Measurements from ENCODE around the gene KIF5A.

The KIF5A gene

DNA sequence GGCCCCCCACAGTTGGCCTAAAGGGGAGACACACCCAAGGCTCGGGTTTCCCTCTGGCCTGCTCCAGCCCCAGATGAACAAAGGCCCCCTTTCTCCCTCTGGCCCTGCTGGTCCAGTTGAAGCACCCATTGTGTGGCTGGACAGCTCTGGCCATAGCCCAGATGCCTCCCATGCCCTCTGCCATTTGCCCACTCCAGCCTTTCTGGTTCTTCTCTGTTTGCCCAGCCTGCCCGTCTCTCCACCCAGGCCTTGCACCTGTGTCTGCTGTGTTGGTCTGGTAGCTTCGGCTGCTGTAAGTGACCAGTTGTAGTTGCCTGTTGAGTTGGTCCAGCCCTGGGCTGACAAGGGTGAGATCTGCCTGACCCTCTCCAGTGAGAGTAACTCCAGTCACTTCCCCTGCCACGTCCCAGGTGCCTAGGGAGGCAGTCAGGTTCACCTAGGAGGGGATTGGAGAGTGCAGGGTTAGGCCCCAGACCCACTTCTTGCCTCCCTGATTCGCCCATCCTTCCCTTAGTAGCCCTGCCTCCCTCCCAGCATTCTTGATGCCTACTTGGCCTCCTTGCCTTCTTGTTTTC, 80.1 kb downstream of the KIF5A start:
- TF ChIP-seq CSDC2 (CRISPR knock-in tag; IDR thresholded peaks at IDR 0.05) (no peak), ESRRG (CRISPR knock-in tag; IDR thresholded peaks at IDR 0.05) (no peak), ZC3H10 (CRISPR knock-in tag; IDR thresholded peaks at IDR 0.05) (no peak), TCF4 (CRISPR knock-in tag; IDR thresholded peaks at IDR 0.05; ENCODE audit: borderline replicate concordance) (no peak), OSR1 (CRISPR knock-in tag; IDR thresholded peaks at IDR 0.05) (no peak), ARNTL (CRISPR knock-in tag; IDR thresholded peaks at IDR 0.05; ENCODE audit: borderline replicate concordance, low read depth) (no peak), BACH2 (CRISPR knock-in tag; IDR thresholded peaks at IDR 0.05; ENCODE audit: borderline replicate concordance) (no peak), ZFP30 (CRISPR knock-in tag; IDR thresholded peaks at IDR 0.05) (no peak), SNAI2 (CRISPR knock-in tag; IDR thresholded peaks at IDR 0.05) (no peak), ZNF8 (CRISPR knock-in tag; IDR thresholded peaks at IDR 0.05) (no peak), PPARA (CRISPR knock-in tag; IDR thresholded peaks at IDR 0.05; ENCODE audit: borderline replicate concordance) (no peak), RARB (CRISPR knock-in tag; IDR thresholded peaks at IDR 0.05) (no peak)
- TF ChIP-seq, protein P1, sequence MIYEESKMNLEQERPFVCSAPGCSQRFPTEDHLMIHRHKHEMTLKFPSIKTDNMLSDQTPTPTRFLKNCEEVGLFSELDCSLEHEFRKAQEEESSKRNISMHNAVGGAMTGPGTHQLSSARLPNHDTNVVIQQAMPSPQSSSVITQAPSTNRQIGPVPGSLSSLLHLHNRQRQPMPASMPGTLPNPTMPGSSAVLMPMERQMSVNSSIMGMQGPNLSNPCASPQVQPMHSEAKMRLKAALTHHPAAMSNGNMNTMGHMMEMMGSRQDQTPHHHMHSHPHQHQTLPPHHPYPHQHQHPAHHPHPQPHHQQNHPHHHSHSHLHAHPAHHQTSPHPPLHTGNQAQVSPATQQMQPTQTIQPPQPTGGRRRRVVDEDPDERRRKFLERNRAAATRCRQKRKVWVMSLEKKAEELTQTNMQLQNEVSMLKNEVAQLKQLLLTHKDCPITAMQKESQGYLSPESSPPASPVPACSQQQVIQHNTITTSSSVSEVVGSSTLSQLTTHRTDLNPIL (CRISPR knock-in tag; IDR thresholded peaks at IDR 0.05; ENCODE audit: low read depth) = no peak
- TF ChIP-seq, protein P2, sequence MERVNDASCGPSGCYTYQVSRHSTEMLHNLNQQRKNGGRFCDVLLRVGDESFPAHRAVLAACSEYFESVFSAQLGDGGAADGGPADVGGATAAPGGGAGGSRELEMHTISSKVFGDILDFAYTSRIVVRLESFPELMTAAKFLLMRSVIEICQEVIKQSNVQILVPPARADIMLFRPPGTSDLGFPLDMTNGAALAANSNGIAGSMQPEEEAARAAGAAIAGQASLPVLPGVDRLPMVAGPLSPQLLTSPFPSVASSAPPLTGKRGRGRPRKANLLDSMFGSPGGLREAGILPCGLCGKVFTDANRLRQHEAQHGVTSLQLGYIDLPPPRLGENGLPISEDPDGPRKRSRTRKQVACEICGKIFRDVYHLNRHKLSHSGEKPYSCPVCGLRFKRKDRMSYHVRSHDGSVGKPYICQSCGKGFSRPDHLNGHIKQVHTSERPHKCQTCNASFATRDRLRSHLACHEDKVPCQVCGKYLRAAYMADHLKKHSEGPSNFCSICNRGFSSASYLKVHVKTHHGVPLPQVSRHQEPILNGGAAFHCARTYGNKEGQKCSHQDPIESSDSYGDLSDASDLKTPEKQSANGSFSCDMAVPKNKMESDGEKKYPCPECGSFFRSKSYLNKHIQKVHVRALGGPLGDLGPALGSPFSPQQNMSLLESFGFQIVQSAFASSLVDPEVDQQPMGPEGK (CRISPR knock-in tag; IDR thresholded peaks at IDR 0.05; ENCODE audit: borderline replicate concordance) = no peak
- TF ChIP-seq, protein P3, sequence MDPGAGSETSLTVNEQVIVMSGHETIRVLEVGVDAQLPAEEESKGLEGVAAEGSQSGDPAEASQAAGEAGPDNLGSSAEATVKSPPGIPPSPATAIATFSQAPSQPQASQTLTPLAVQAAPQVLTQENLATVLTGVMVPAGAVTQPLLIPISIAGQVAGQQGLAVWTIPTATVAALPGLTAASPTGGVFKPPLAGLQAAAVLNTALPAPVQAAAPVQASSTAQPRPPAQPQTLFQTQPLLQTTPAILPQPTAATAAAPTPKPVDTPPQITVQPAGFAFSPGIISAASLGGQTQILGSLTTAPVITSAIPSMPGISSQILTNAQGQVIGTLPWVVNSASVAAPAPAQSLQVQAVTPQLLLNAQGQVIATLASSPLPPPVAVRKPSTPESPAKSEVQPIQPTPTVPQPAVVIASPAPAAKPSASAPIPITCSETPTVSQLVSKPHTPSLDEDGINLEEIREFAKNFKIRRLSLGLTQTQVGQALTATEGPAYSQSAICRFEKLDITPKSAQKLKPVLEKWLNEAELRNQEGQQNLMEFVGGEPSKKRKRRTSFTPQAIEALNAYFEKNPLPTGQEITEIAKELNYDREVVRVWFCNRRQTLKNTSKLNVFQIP (CRISPR knock-in tag; IDR thresholded peaks at IDR 0.05; ENCODE audit: borderline replicate concordance, low read depth) = no peak
- no peak for ATAC-seq

DNA sequence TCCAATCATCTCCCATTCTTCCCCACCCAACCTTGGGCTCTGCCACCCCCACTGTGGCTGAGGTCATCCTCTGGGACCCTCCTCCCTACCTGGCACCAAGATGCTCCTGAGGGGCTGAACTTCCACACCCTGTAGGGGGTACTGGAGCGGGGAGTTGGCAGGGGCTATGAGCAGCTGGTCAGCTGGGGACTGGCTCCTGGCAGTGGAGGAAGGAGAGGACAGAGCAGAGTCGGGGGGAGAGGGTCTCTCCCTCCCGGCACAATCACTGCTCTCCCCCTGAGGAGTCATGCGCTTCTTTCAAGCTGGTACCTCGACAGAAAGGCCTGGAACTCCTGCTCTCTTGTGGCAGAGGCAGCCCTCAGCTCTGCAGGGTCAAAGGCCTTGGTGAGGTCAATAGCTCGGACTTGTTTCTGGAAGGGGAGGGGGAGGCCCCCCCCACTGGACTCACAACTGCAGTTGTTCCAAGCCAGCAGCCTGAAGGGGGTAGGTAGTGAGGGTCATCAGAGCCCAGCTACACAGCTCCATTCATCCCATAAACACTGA, 81.1 kb downstream of the KIF5A start:
- TF ChIP-seq CSDC2 (CRISPR knock-in tag; IDR thresholded peaks at IDR 0.05) (no peak), TOX (CRISPR knock-in tag; IDR thresholded peaks at IDR 0.05; ENCODE audit: borderline replicate concordance) (no peak), ZNF8 (CRISPR knock-in tag; IDR thresholded peaks at IDR 0.05) (no peak), BACH2 (CRISPR knock-in tag; IDR thresholded peaks at IDR 0.05; ENCODE audit: borderline replicate concordance) (no peak), ZC3H10 (CRISPR knock-in tag; IDR thresholded peaks at IDR 0.05) (no peak), ZNF70 (CRISPR knock-in tag; IDR thresholded peaks at IDR 0.05) (no peak)
- TF ChIP-seq, protein P3 (CRISPR knock-in tag; IDR thresholded peaks at IDR 0.05; ENCODE audit: borderline replicate concordance, low read depth) = no peak
- no peak for ATAC-seq

DNA sequence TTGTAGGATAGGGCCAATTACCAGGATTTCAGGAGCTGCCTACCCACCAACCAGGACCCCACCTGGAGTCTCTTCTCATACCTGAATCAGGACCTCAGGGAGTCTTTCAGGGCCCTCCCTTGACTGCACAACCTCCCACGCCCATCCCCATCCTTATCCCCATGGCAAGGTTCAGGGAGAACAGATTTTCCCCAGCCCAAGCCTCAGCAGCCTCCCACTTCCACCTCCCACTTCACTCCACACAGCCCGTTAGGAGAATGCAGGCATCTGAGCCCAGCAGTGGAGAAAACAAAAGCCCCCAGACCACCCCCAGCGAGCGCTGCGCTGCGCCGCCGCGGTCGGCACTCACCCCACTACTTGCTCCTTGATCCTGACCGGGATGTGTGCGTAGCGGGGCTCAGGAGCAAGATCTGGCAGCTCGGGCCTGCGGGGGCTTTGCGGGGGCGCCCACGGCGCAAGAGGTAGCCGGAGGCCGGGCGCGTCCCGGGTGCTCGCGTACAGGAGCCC, 81.8 kb downstream of the KIF5A start:
- ATAC-seq = no peak
- TF ChIP-seq, protein P3 (CRISPR knock-in tag; IDR thresholded peaks at IDR 0.05; ENCODE audit: borderline replicate concordance, low read depth) = no peak
- no peak for TF ChIP-seq ARNTL (CRISPR knock-in tag; IDR thresholded peaks at IDR 0.05; ENCODE audit: borderline replicate concordance, low read depth)
- TF ChIP-seq GLIS3 (CRISPR knock-in tag; IDR thresholded peaks at IDR 0.05) = no peak
- TF ChIP-seq TOX (CRISPR knock-in tag; IDR thresholded peaks at IDR 0.05; ENCODE audit: borderline replicate concordance) = no peak
- TF ChIP-seq PPARA (CRISPR knock-in tag; IDR thresholded peaks at IDR 0.05; ENCODE audit: borderline replicate concordance) = no peak
- TF ChIP-seq SNAI2 (CRISPR knock-in tag; IDR thresholded peaks at IDR 0.05) = no peak
- TF ChIP-seq, protein P1 (CRISPR knock-in tag; IDR thresholded peaks at IDR 0.05; ENCODE audit: low read depth) = no peak
- no peak for TF ChIP-seq OSR1 (CRISPR knock-in tag; IDR thresholded peaks at IDR 0.05)
- TF ChIP-seq TCF4 (CRISPR knock-in tag; IDR thresholded peaks at IDR 0.05; ENCODE audit: borderline replicate concordance) = no peak
- TF ChIP-seq, protein P4, sequence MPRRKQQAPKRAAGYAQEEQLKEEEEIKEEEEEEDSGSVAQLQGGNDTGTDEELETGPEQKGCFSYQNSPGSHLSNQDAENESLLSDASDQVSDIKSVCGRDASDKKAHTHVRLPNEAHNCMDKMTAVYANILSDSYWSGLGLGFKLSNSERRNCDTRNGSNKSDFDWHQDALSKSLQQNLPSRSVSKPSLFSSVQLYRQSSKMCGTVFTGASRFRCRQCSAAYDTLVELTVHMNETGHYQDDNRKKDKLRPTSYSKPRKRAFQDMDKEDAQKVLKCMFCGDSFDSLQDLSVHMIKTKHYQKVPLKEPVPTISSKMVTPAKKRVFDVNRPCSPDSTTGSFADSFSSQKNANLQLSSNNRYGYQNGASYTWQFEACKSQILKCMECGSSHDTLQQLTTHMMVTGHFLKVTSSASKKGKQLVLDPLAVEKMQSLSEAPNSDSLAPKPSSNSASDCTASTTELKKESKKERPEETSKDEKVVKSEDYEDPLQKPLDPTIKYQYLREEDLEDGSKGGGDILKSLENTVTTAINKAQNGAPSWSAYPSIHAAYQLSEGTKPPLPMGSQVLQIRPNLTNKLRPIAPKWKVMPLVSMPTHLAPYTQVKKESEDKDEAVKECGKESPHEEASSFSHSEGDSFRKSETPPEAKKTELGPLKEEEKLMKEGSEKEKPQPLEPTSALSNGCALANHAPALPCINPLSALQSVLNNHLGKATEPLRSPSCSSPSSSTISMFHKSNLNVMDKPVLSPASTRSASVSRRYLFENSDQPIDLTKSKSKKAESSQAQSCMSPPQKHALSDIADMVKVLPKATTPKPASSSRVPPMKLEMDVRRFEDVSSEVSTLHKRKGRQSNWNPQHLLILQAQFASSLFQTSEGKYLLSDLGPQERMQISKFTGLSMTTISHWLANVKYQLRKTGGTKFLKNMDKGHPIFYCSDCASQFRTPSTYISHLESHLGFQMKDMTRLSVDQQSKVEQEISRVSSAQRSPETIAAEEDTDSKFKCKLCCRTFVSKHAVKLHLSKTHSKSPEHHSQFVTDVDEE (CRISPR knock-in tag; IDR thresholded peaks at IDR 0.05) = no peak
- no peak for TF ChIP-seq ESRRG (CRISPR knock-in tag; IDR thresholded peaks at IDR 0.05)
- no peak for TF ChIP-seq ZFP3 (CRISPR knock-in tag; IDR thresholded peaks at IDR 0.05)

Measured in SK-N-SH treated with all-trans-retinoic acid at 6 μM for 48 hours (cell line).